Spleen (tissue), 7 donors: Measurements from ENCODE around the gene ASL.

Experiments used
- CTCF ChIP-seq, 11 experiments: fragments of 200-600 bp in 7 of 11; fragments of 450-650 bp in 4 of 11; sonication (generic) in 4 of 11; IDR thresholded peaks in 8 of 11; conservative IDR thresholded peaks in 3 of 11; 1 replicate in 7 of 11; 2 replicates in 4 of 11; pipeline versions ENCODE4 v1.4.0 to v1.8.0; 2016 to 2021; ENCODE audit warnings: antibody characterized with exemption in 11 of 11, inconsistent platforms in 4 of 11, mild to moderate bottlenecking in 1 of 11
- POLR2A ChIP-seq, 3 donors: fragments of 450-650 bp; IDR thresholded peaks; one replicate each; pipeline ENCODE4 v1.5.1; 2017; ENCODE audit warnings: antibody characterized with exemption in 3 of 3, mild to moderate bottlenecking in 1 of 3
- donor health status: DM: no; HTN: no; CAD: no; lungs with moderate emphysema.
- donor health status: DM: no; HTN: no; CAD: no.
- donor health status: DM: no; HTN: no; CAD: no.

GRCh38 chr7:66114743-66115649 is 39.4 kb downstream of the ASL start, which contains the start of gene CRCP:
- TF ChIP-seq CTCF (IDR thresholded peaks at IDR 0.05 in 8 of 11, conservative IDR thresholded peaks at IDR 0.05 in 3 of 11): peak in 7 of 11 experiments; percentile 4 to 24 (median 17)
- TF ChIP-seq POLR2A (IDR thresholded peaks at IDR 0.05): peak in 2 of 3 donors; percentile 38 to 39
